ENCODE results near the gene CCDC34. TPM values are rescaled to one million over a fixed set of nuclear protein-coding genes. Genes with fewer than 3 reads are reported as not detected.
A peak's percentile ranks its signal among the peaks of the same experiment; 100 is the strongest.

CCDC34 gene
- total RNA-seq, 3 donors from 2014 or later, result 7.2 to 11.2 (median 10.1) TPM

GRCh38 chr11:27361649-27362431 is 1.2 kb downstream of the CCDC34 start:
- no peak for TF ChIP-seq CTCF (IDR thresholded peaks at IDR 0.05)
- H3K4me1 ChIP-seq (ENCODE audit: low read depth), result peaks cover 6% of the 10 kb centered on the region
- ATAC-seq, result peak; percentile 46
- no peak for DNase-seq
- H3K36me3 ChIP-seq (ENCODE audit: low read depth), result no peaks in the 10 kb centered on the region
- no peak overlapping the region for H3K4me3 ChIP-seq
- intact Hi-C loops (cut with DNase I, micrococcal nuclease), result no loop called here
- no peaks in the 10 kb centered on the region for H3K9me3 ChIP-seq

DNA sequence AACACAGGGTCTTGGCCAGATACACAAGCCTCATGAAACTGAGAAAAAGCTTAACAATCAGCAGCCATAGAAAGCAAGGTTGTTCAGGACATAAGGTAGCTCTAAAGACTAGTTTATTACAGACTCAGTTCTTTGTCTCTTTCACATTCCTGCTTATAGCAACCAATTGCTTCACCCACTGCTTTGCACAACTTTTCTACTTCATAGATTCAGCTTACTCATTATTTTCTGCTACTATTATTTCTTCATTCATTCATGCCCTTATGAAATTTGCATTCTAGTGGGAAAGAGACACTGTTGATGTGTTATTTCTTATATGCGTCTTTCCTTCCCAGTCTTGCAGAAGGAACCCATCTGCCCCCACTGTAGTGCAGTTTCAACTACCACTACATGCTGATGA is 4.7 kb downstream of the CCDC34 start:
- Histone ChIP-seq H3K4me1 (ENCODE audit: low read depth) (peaks cover 6% of the 10 kb centered on the region), H3K36me3 (ENCODE audit: low read depth) (no peaks in the 10 kb centered on the region), H3K4me3 (no peak overlapping the region), H3K9me3 (no peaks in the 10 kb centered on the region)
- ATAC-seq (no peak), DNase-seq (no peak)
- TF ChIP-seq CTCF (IDR thresholded peaks at IDR 0.05), result no peak
- intact Hi-C loops (cut with DNase I, micrococcal nuclease), result no loop called here

- no peak for TF ChIP-seq CTCF (IDR thresholded peaks at IDR 0.05)
- no peaks in the 10 kb centered on the region for H3K36me3 ChIP-seq (ENCODE audit: low read depth)
- H3K4me3 ChIP-seq, result no peak overlapping the region
- peak in 1 of 3 donors; percentile 52 for DNase-seq
- intact Hi-C loops (cut with DNase I, micrococcal nuclease), result no loop called here
- no peaks in the 10 kb centered on the region for H3K9me3 ChIP-seq
- H3K4me1 ChIP-seq (ENCODE audit: low read depth), result peaks cover 6% of the 10 kb centered on the region
- peak; percentile 58 for ATAC-seq
Observed at GRCh38 chr11:27357250-27357649, 5.8 kb downstream of the CCDC34 start.

- H3K36me3 ChIP-seq (ENCODE audit: low read depth), result no peaks in the 10 kb centered on the region
- H3K4me1 ChIP-seq (ENCODE audit: low read depth), result peaks cover 6% of the 10 kb centered on the region
- ATAC-seq (no peak), DNase-seq (no peak)
- no peaks in the 10 kb centered on the region for H3K9me3 ChIP-seq
- TF ChIP-seq CTCF (IDR thresholded peaks at IDR 0.05), result no peak
- intact Hi-C loops (cut with DNase I, micrococcal nuclease), result no loop called here
- no peak overlapping the region for H3K4me3 ChIP-seq
Observed at GRCh38 chr11:27356624-27357222, 6.3 kb downstream of the CCDC34 start.

GRCh38 chr11:27355575-27356104 is 7.4 kb downstream of the CCDC34 start:
- ATAC-seq (peak; percentile 31), DNase-seq (no peak)
- Histone ChIP-seq H3K4me1 (ENCODE audit: low read depth) (peaks cover 6% of the 10 kb centered on the region), H3K9me3 (no peaks in the 10 kb centered on the region), H3K36me3 (ENCODE audit: low read depth) (no peaks in the 10 kb centered on the region), H3K4me3 (no peak overlapping the region)
- TF ChIP-seq CTCF (IDR thresholded peaks at IDR 0.05), result no peak
- intact Hi-C loops (cut with DNase I, micrococcal nuclease), result no loop called here

Measured in mucosa of descending colon (tissue), 3 donors.